WI38 (cell line): ENCODE results near the gene SPRY1.

ENCODE experiments used
- H3K4me3 ChIP-seq: 2 replicates; pipeline ENCODE4 v1.5.1; 2011; ENCODE audit warnings: low read depth, mild to moderate bottlenecking, control low read depth, low read length
- TF ChIP-seq, protein P1 (sequence below): IDR thresholded peaks from 2 replicates; pipeline ENCODE4 v1.5.1; 2012; ENCODE audit warnings: low read depth, mild to moderate bottlenecking, control low read depth, low read length

Gene SPRY1

DNA sequence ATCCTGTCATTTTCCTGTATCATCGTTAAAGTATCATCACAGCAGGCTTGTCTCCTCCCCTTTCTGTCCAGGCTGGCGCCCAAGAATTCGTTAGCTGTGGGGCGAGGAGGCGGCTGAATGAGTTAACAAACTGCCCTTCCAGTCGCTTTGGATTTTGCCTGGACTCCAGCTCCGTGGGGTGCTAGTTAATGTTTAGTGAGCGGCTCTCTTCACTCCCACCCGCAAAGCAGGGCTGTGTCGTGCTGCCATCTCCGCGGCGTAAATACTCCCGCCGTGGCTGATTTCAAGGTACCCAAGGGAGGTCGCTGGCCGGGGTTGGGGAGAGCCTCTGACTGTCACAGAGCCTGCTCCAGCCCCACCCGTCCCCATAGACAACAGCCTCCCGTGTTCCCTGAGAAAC, 44.9 kb upstream of the SPRY1 start:
- no peak overlapping the region for H3K4me3 ChIP-seq
- TF ChIP-seq, protein P1, sequence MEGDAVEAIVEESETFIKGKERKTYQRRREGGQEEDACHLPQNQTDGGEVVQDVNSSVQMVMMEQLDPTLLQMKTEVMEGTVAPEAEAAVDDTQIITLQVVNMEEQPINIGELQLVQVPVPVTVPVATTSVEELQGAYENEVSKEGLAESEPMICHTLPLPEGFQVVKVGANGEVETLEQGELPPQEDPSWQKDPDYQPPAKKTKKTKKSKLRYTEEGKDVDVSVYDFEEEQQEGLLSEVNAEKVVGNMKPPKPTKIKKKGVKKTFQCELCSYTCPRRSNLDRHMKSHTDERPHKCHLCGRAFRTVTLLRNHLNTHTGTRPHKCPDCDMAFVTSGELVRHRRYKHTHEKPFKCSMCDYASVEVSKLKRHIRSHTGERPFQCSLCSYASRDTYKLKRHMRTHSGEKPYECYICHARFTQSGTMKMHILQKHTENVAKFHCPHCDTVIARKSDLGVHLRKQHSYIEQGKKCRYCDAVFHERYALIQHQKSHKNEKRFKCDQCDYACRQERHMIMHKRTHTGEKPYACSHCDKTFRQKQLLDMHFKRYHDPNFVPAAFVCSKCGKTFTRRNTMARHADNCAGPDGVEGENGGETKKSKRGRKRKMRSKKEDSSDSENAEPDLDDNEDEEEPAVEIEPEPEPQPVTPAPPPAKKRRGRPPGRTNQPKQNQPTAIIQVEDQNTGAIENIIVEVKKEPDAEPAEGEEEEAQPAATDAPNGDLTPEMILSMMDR = no peak

DNA sequence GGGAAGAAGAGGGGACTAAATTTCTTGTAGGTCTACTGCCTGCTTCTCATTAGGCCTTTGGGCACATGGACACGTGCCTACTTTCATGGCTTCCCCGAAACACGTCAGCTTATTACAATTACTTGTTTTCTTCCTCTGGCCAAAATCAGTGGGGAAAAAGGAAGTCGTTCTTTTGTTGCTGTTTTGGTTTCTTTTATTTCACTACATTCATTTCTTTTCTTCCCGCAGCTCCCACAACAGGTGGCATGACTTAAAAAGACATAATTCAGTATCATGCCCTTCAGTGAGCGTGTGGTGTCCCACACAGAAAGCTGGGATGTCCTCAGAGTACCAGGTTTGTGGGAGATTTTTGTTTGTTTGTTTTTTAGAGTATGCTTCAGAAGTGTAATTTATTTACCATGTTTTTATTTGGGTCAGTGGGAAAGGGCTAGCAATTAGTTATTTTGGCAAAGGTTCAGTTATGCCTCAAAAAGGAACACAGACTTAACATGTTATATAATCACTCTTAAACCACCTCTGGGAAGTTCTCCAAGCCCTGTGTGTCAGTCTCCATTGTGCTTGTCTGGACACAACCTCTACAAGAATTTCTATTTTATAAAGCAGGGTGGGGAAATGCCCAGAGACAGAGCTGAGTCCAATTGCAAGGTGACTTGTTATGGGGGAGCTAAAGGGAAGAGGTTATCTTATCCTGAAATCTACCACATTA, 44.2 kb upstream of the SPRY1 start:
- TF ChIP-seq, protein P1 = no peak
- no peak overlapping the region for H3K4me3 ChIP-seq

DNA sequence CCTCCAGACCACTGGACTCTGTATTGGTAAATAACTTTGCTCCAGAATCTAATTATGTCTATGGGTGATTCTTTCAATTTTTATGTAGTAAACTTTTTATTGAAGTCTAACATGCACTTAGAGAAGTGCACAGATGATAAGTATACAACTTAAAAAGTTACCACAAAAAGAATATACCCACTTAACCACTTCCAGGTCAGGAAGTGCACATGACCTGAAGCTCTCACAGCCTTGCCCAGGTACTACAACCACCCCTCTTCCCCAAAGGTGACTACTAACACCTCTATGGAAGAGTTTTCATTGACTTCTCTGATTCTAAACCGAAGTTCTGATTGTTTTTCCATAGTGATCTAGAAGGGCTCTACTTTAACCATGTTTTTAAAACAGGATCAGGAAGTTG, 43.6 kb upstream of the SPRY1 start:
- H3K4me3 ChIP-seq = no peak overlapping the region
- TF ChIP-seq, protein P1 = no peak

DNA sequence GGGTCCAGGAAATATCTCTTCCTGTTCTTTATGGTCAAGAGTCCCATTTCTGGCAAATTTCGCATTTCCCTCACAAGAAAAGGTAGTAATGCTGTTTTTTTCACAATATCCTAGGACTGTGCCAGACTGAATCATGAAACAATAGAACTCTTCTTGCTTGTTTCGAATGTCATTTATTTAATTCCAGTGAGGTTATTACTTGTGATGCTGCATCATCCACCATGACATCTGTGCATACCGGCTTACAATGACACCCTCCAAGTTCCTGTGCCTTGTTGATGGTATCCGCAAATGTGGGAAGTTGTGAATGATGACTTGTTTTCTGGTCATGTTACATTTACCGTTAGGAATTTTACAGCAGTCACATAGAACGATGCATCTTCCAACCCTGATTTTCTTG, 42.9 kb upstream of the SPRY1 start:
- H3K4me3 ChIP-seq = no peak overlapping the region
- TF ChIP-seq, protein P1 = no peak

DNA sequence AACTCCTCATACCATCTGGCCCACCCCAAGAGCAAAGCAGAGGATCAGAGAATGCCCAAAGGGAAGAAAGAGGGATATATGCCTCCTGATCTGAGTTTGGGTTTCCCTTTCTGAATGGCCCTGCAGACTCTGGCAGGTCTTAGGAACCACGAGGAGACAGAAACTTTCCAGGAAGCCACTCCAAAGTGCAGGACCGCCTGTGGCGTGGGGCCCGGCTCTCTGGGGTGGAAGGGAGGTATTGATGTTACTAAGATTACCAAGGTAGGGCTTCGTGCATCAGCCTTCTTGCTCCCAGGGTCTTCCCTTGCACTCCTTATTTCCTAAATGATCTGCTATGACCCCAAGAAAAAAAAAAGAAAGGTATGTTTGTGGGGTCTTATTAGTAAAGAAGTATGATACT, 41.9 kb upstream of the SPRY1 start:
- H3K4me3 ChIP-seq = no peak overlapping the region
- TF ChIP-seq, protein P1 = no peak

DNA sequence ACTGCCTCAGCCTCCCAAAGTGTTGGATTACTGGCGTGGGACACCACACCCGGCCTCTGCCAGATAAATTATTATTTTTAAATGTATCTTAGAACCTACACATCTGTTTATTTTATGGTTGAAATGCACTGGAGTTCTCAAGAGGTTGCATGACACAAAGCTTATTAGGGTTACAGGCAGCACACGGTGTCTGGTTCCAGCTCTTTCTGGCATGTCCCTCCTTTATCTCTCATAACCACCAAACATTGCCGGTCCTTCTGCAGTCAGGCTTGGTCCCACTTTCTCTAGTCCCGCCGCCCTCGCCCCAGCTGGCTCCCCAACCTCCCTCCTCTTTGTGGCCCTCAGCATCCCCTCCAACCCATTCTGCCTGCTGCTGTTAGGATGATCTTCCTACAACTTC, 39.7 kb upstream of the SPRY1 start:
- no peak overlapping the region for H3K4me3 ChIP-seq
- TF ChIP-seq, protein P1 = no peak

DNA sequence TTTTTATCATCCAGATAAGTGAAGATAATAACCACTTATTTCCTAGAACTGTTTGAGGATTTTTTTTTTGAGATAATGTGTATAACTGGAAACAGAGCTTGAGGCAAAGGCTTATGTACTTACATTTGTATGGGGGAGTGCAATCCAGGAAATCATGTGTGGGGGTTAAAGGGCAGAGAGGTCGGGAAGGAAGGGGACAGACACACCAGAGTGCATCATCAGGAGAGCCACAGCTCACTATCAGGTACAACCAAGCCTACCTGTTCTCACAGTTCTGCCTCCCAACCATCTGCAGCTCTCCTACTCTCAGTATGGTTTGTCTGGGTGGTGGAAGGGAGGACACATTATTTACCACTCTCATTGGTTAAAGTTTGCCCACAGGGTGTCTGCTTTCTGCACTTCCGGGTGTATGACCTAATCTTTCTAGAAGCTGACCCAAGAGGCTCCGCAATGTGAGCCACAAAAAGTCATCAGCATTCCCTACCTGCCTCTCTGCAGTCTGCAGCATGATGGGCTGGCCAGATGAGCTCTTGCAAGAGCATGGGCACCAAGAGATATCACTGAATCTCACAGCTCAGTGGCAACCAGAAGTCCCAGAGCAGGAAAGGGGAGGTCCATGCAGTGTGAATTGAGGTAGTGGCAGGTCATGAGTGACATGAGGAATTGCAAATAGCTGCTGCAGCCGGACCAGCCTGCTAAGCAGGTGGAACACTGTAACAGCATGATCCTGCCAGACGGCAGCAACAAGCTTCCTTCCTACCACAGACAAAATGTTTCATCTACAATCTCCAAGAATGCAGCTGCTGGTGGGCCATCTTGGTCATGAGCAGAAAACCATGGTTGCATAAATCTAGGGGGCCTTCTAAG, 36.9 kb upstream of the SPRY1 start:
- TF ChIP-seq, protein P1 = no peak
- H3K4me3 ChIP-seq = no peak overlapping the region
